IMR-90 (cell line): ENCODE measurements around the gene RASAL1. TPM values are rescaled to one million over a fixed set of nuclear protein-coding genes. Genes with fewer than 3 reads are reported as not detected.

ENCODE experiments used
- ATAC-seq: fragments of 200-7000 bp; cut with Tn5 transposase; 2 replicates; pipeline ENCODE4 v1.9.1; 2020; ENCODE audit warnings: low read depth, mild to moderate bottlenecking, moderate library complexity
- BruUV-seq: library from RNA; stranded (reverse); fragments of 400-500 nt; replicated peaks from 2 replicates; lab custom pipeline; 2021; lab: Mats Ljungman, UMichigan
- CTCF ChIA-PET: fragments of 300-600 bp; formaldehyde crosslinking; extraction: SDS; loops from one replicate; lab custom pipeline; 2021; ENCODE audit warnings: antibody characterized with exemption; lab: Yijun Ruan, JAX
- POLR2A ChIA-PET: fragments of 300-600 bp; sonication (Branson Sonifier 250); formaldehyde crosslinking; loops from one replicate; lab custom pipeline; 2022; ENCODE audit warnings: antibody characterized with exemption; ENCODE audit not compliant: unreplicated experiment; lab: Charles Lee
- DNase-seq: peaks from one replicate; pipeline ENCODE4 v3.0.0; 2013
- H2AFZ ChIP-seq: replicated peaks from 2 replicates; pipeline ENCODE3; 2013; ENCODE audit warnings: low read length, mild to moderate bottlenecking; ENCODE audit not compliant: poor library complexity
- H2AK5ac ChIP-seq: 2 replicates; pipeline ENCODE4 v1.6.1; 2013; ENCODE audit warnings: low read depth, low read length, inconsistent platforms
- H2AK9ac ChIP-seq: replicated peaks from 2 replicates; pipeline ENCODE3; 2013; ENCODE audit warnings: mild to moderate bottlenecking, low read depth, low read length, moderate library complexity; ENCODE audit not compliant: poor library complexity
- H2BK120ac ChIP-seq: 2 replicates; pipeline ENCODE4 v1.6.1; 2013; ENCODE audit warnings: low read depth, low read length, inconsistent platforms
- H2BK15ac ChIP-seq: 3 replicates; pipeline ENCODE4 v1.6.1; 2013; ENCODE audit warnings: low read depth, low read length, inconsistent platforms
- H2BK20ac ChIP-seq: 2 replicates; pipeline ENCODE4 v1.6.1; 2013; ENCODE audit warnings: low read depth, mild to moderate bottlenecking, inconsistent platforms, low read length, moderate library complexity
- H2BK5ac ChIP-seq: 2 replicates; pipeline ENCODE4 v1.6.1; 2013; ENCODE audit warnings: mild to moderate bottlenecking, low read depth, low read length, inconsistent platforms; ENCODE audit not compliant: poor library complexity, severe bottlenecking
- H3K14ac ChIP-seq: replicated peaks from 2 replicates; pipeline ENCODE4 v1.6.1; 2013; ENCODE audit warnings: low read depth, low read length, inconsistent platforms
- H3K18ac ChIP-seq: 2 replicates; pipeline ENCODE4 v1.6.1; 2013; ENCODE audit warnings: low read depth, low read length, control low read depth
- H3K23ac ChIP-seq: 2 replicates; pipeline ENCODE4 v1.6.1; 2013; ENCODE audit warnings: low read depth, low read length, inconsistent platforms
- H3K27ac ChIP-seq: 2 replicates; pipeline ENCODE4 v1.5.1; 2013; ENCODE audit warnings: mild to moderate bottlenecking, control low read depth, low read length; ENCODE audit not compliant: insufficient read depth
- H3K27me3 ChIP-seq: 2 replicates; pipeline ENCODE4 v1.6.1; 2013; ENCODE audit warnings: low read length; ENCODE audit not compliant: control insufficient read depth, insufficient read depth
- H3K36me3 ChIP-seq: 2 replicates; pipeline ENCODE4 v1.6.1; 2013; ENCODE audit warnings: low read length, mixed read lengths; ENCODE audit not compliant: control insufficient read depth, insufficient read depth
- H3K4ac ChIP-seq: 2 replicates; pipeline ENCODE4 v1.6.1; 2013; ENCODE audit warnings: low read depth, low read length, inconsistent platforms
- H3K4me1 ChIP-seq: 2 replicates; pipeline ENCODE4 v1.6.1; 2013; ENCODE audit warnings: low read length, mixed read lengths; ENCODE audit not compliant: control insufficient read depth, insufficient read depth
- H3K4me2 ChIP-seq: 2 replicates; pipeline ENCODE4 v1.6.1; 2013; ENCODE audit warnings: low read depth, mild to moderate bottlenecking, control low read depth, low read length, moderate library complexity
- H3K4me3 ChIP-seq: 2 replicates; pipeline ENCODE4 v1.5.1; 2013; ENCODE audit warnings: low read depth, mild to moderate bottlenecking, control low read depth, low read length, moderate library complexity; ENCODE audit not compliant: insufficient read depth
- H3K56ac ChIP-seq: 2 replicates; pipeline ENCODE4 v1.6.1; 2013; ENCODE audit warnings: low read length, inconsistent platforms; ENCODE audit not compliant: insufficient read depth; ENCODE audit errors: extremely low read depth
- H3K79me1 ChIP-seq, 2 experiments: 2 replicates each; pipeline ENCODE4 v1.6.1; 2013; ENCODE audit warnings: low read length in 2 of 2, inconsistent platforms in 1 of 2, low read depth in 1 of 2
- H3K9ac ChIP-seq: 2 replicates; pipeline ENCODE4 v1.6.1; 2013; ENCODE audit warnings: low read depth, low read length, control low read depth
- H3K9me1 ChIP-seq: 2 replicates; pipeline ENCODE4 v1.6.1; 2013; ENCODE audit warnings: low read length, inconsistent platforms; ENCODE audit not compliant: insufficient read depth
- H3K9me3 ChIP-seq: 2 replicates; pipeline ENCODE4 v1.6.1; 2013; ENCODE audit warnings: low read length; ENCODE audit not compliant: control insufficient read depth, insufficient read depth
- H4K20me1 ChIP-seq: 2 replicates; pipeline ENCODE4 v1.6.1; 2013; ENCODE audit warnings: low read length, inconsistent platforms; ENCODE audit not compliant: insufficient read depth
- H4K5ac ChIP-seq: 2 replicates; pipeline ENCODE4 v1.6.1; 2013; ENCODE audit warnings: mild to moderate bottlenecking, low read depth, low read length, control low read depth
- H4K8ac ChIP-seq, 2 experiments: 2 replicates each; pipeline ENCODE4 v1.6.1; 2013; ENCODE audit warnings: low read depth in 2 of 2, low read length in 2 of 2, control low read depth in 1 of 2, inconsistent platforms in 1 of 2
- H4K91ac ChIP-seq: 2 replicates; pipeline ENCODE4 v1.6.1; 2013; ENCODE audit warnings: low read depth, low read length, inconsistent platforms; ENCODE audit not compliant: insufficient read depth
- NFE2L2 ChIP-seq: fragments of 150-350 bp; IDR thresholded peaks from 2 replicates; pipeline ENCODE4 v1.6.1; 2016; ENCODE audit warnings: low read depth, mild to moderate bottlenecking, low read length
- WGBS, 2 experiments: methylation state at CpG; one replicate each; pipeline versions ENCODE4 v1.1.5 to v1.1.7; 2013; ENCODE audit warnings: missing lambda C conversion rate in 2 of 2; ENCODE audit not compliant: insufficient read length in 1 of 2; ENCODE audit errors: extremely low coverage in 2 of 2; 5-methylcytosine and 5-hydroxymethylcytosine counted together
- dilution Hi-C: fragments of 300-500 bp; cut with HindIII; formaldehyde crosslinking; loops from one replicate; pipeline ENCODE4 v1.14.3; 2018; ENCODE audit warnings: low sequenced_read_pairs; ENCODE audit not compliant: unreplicated experiment
- in situ Hi-C: fragments of 300-500 bp; cut with MboI; formaldehyde crosslinking; loops from 3 replicates; pipeline ENCODE4 v1.14.3; 2019; ENCODE audit warnings: low sequenced_read_pairs, inconsistent platforms, mixed read lengths
- intact Hi-C: fragments of 100-400 bp; cut with micrococcal nuclease; formaldehyde crosslinking; loops from 2 replicates; pipeline ENCODE4 v1.10.0; 2022
- polyA plus RNA-seq, 3 experiments: library from polyadenylated mRNA; depleted of rRNA; stranded (reverse); fragments of >200 nt; gene quantifications; 2 replicates each; pipeline ENCODE4 v1.2.3, GENCODE V29; 2012; ENCODE audit warnings: low replicate concordance in 1 of 3
- total RNA-seq: library from RNA; depleted of rRNA; stranded (reverse); fragments of >200 nt; gene quantifications from 2 replicates; pipeline ENCODE4 v1.2.3, GENCODE V29; 2012

RASAL1 gene
- total and polyA plus RNA-seq, 2 of the 4 experiments (the other 2 are of a cell fraction), result not detected

DNA sequence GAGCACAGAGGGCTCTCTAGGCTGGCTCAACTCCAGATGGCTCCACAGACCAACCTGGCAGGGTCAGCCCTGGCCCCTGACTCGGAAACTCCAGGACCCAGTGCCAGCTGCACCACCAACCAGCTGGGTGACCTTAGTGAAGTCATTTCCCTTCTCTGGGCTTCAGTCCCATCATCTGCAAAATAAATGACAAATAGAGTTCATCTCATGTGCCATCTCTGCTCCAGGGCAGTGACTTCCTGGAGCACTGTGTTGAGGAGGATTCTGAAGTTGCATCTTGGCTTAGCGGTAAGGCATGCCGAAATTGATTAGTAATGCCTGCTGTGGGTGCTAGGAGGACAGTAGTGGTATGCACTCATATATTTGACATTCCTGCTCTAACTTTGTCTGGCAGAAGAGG lies 47.5 kb downstream of the RASAL1 start:
- H2AFZ ChIP-seq, result no peak overlapping the region
- TF ChIP-seq NFE2L2, result no peak
- 100% methylated on average over 2 of the region's 3 CpGs; no CpG with 5 or more reads in 1 of the 2 experiments for WGBS, 2 experiments
- ATAC-seq (no peak), DNase-seq (no peak)
- H2BK15ac ChIP-seq, result no peak overlapping the region
- no peak overlapping the region for H3K27ac ChIP-seq
- H3K14ac ChIP-seq, result no peak overlapping the region
- no peak overlapping the region for H4K5ac ChIP-seq
- ChIA-PET CTCF (no interaction called here), POLR2A (no interaction called here)
- H3K9me1 ChIP-seq, result no peaks in the 10 kb centered on the region
- H2BK20ac ChIP-seq, result no peak overlapping the region
- H4K8ac ChIP-seq, result no peak overlapping the region
- H4K91ac ChIP-seq, result no peak overlapping the region
- no peak overlapping the region for H3K56ac ChIP-seq
- H3K4me2 ChIP-seq, result no peak overlapping the region
- peaks cover 12% of the 10 kb centered on the region; the same call in 1 of the 2 replicates for H3K27me3 ChIP-seq
- H3K4me1 ChIP-seq, result no peaks in the 10 kb centered on the region
- H2AK5ac ChIP-seq, result no peak overlapping the region
- no peaks in the 10 kb centered on the region for H3K79me1 ChIP-seq
- H3K4ac ChIP-seq, result no peak overlapping the region
- H4K20me1 ChIP-seq, result no peaks in the 10 kb centered on the region
- H3K36me3 ChIP-seq, result no peaks in the 10 kb centered on the region
- no peak overlapping the region for H3K9ac ChIP-seq
- H2BK120ac ChIP-seq, result no peak overlapping the region
- H3K18ac ChIP-seq, result no peak overlapping the region
- dilution Hi-C loops (no loop called here), intact Hi-C loops (no loop called here), in situ Hi-C loops (no loop called here)
- H2BK5ac ChIP-seq, result no peak overlapping the region
- no peak overlapping the region for H3K23ac ChIP-seq
- BruUV-seq, result no TSS peak
- H3K4me3 ChIP-seq, result no peak overlapping the region
- H2AK9ac ChIP-seq, result no peak overlapping the region
- H3K9me3 ChIP-seq, result no peaks in the 10 kb centered on the region
